HL-60/S4 treated with retinoic acid at 250 ng/mL for 4 days and 3 days (cell line): Measurements from ENCODE around the gene ZKSCAN1.

Experiments used
- in situ Hi-C: fragments of 300-500 bp; cut with MboI; formaldehyde crosslinking; loops from 2 replicates; pipeline ENCODE4 v1.7.0; 2022; ENCODE audit warnings: low sequenced_read_pairs

Gene ZKSCAN1

GRCh38 chr7:100075418-100075817, 60.0 kb downstream of the ZKSCAN1 start:
- in situ Hi-C loops, result no loop called here

- in situ Hi-C loops, result no loop called here
These were observed 61.8 kb downstream of the ZKSCAN1 start for GRCh38 chr7:100077205-100077604.

GRCh38 chr7:100079024-100079560, 63.7 kb downstream of the ZKSCAN1 start:
- in situ Hi-C loops, result no loop called here

- in situ Hi-C loops, result no loop called here
These were observed 65.6 kb downstream of the ZKSCAN1 start for GRCh38 chr7:100080907-100081534.

- in situ Hi-C loops, result no loop called here
These were observed 66.2 kb downstream of the ZKSCAN1 start, which contains the start of gene ZNF3 for GRCh38 chr7:100081535-100082102. TSS of gene ZNF3 (minus strand) at chr7:100081723. CDS start at chr7:100077357, 4,366 bp downstream.

- in situ Hi-C loops, result no loop called here
These were observed 67.6 kb downstream of the ZKSCAN1 start for GRCh38 chr7:100082978-100083377.

GRCh38 chr7:100085515-100085914, 70.1 kb downstream of the ZKSCAN1 start:
- in situ Hi-C loops, result no loop called here

GRCh38 chr7:100087055-100087750, 71.8 kb downstream of the ZKSCAN1 start:
- in situ Hi-C loops, result no loop called here

- in situ Hi-C loops, result no loop called here
These were observed 72.8 kb downstream of the ZKSCAN1 start for GRCh38 chr7:100088095-100088620.

- in situ Hi-C loops, result no loop called here
These were observed 73.4 kb downstream of the ZKSCAN1 start, which contains the start of gene COPS6 for GRCh38 chr7:100088621-100089457. TSS of gene COPS6 (plus strand) at chr7:100088969. CDS start at chr7:100088991, 22 bp downstream.

- in situ Hi-C loops, result no loop called here
These were observed 74.2 kb downstream of the ZKSCAN1 start for GRCh38 chr7:100089458-100090196.

- in situ Hi-C loops, result no loop called here
These were observed 75.4 kb downstream of the ZKSCAN1 start for GRCh38 chr7:100090527-100091410.
